Measurements from ENCODE around the gene CIAO2A.

The CIAO2A gene

GRCh38 chr15:64093627-64094417, at the start of gene CIAO2A:
TSS of gene CIAO2A (minus strand) at chr15:64093838. CDS start at chr15:64093768, 70 bp downstream.
- FAIRE-seq, result peak; percentile 65
- DNase-seq (ENCODE audit: insufficient read length, low spot score), result peak; percentile 70
- peak; percentile 87 for TF ChIP-seq POLR2A (IDR thresholded peaks at IDR 0.05; ENCODE audit: low read depth, low read length)

GRCh38 chr15:64143276-64143675, 49.6 kb upstream of the CIAO2A start:
- FAIRE-seq, result no peak
- DNase-seq (ENCODE audit: insufficient read length, low spot score), result no peak
- TF ChIP-seq POLR2A (IDR thresholded peaks at IDR 0.05; ENCODE audit: low read depth, low read length), result no peak

- DNase-seq (ENCODE audit: insufficient read length, low spot score), result no peak
- FAIRE-seq, result no peak
- no peak for TF ChIP-seq POLR2A (IDR thresholded peaks at IDR 0.05; ENCODE audit: low read depth, low read length)
These were observed 48.3 kb upstream of the CIAO2A start for GRCh38 chr15:64141798-64142512.

GRCh38 chr15:64138331-64138941, 44.8 kb upstream of the CIAO2A start:
- no peak for TF ChIP-seq POLR2A (IDR thresholded peaks at IDR 0.05; ENCODE audit: low read depth, low read length)
- DNase-seq (ENCODE audit: insufficient read length, low spot score) (no peak), FAIRE-seq (no peak)

- FAIRE-seq (no peak), DNase-seq (ENCODE audit: insufficient read length, low spot score) (no peak)
- TF ChIP-seq POLR2A (IDR thresholded peaks at IDR 0.05; ENCODE audit: low read depth, low read length), result no peak
These were observed 43.7 kb upstream of the CIAO2A start for GRCh38 chr15:64137226-64137833.

GRCh38 chr15:64136347-64136746, 42.7 kb upstream of the CIAO2A start:
- no peak for TF ChIP-seq POLR2A (IDR thresholded peaks at IDR 0.05; ENCODE audit: low read depth, low read length)
- DNase-seq (ENCODE audit: insufficient read length, low spot score) (no peak), FAIRE-seq (no peak)

GRCh38 chr15:64134345-64134829, 40.7 kb upstream of the CIAO2A start:
- DNase-seq (ENCODE audit: insufficient read length, low spot score) (no peak), FAIRE-seq (no peak)
- TF ChIP-seq POLR2A (IDR thresholded peaks at IDR 0.05; ENCODE audit: low read depth, low read length), result no peak

- DNase-seq (ENCODE audit: insufficient read length, low spot score), result no peak
- TF ChIP-seq POLR2A (IDR thresholded peaks at IDR 0.05; ENCODE audit: low read depth, low read length), result no peak
- no peak for FAIRE-seq
These were observed 40.1 kb upstream of the CIAO2A start for GRCh38 chr15:64133623-64134344.

- no peak for DNase-seq (ENCODE audit: insufficient read length, low spot score)
- FAIRE-seq, result no peak
- TF ChIP-seq POLR2A (IDR thresholded peaks at IDR 0.05; ENCODE audit: low read depth, low read length), result no peak
These were observed 38.6 kb upstream of the CIAO2A start for GRCh38 chr15:64132217-64132616.

GRCh38 chr15:64131547-64131946, 37.9 kb upstream of the CIAO2A start:
- DNase-seq (ENCODE audit: insufficient read length, low spot score), result no peak
- no peak for FAIRE-seq

GRCh38 chr15:64130159-64130558, 36.5 kb upstream of the CIAO2A start:
- TF ChIP-seq POLR2A (IDR thresholded peaks at IDR 0.05; ENCODE audit: low read depth, low read length), result no peak
- no peak for DNase-seq (ENCODE audit: insufficient read length, low spot score)
- no peak for FAIRE-seq

More at GRCh38 chr15:64131547-64131946, 37.9 kb upstream of the CIAO2A start:
- no peak for TF ChIP-seq POLR2A (IDR thresholded peaks at IDR 0.05; ENCODE audit: low read depth, low read length)

- TF ChIP-seq POLR2A (IDR thresholded peaks at IDR 0.05; ENCODE audit: low read depth, low read length), result no peak
- no peak for FAIRE-seq
- DNase-seq (ENCODE audit: insufficient read length, low spot score), result no peak
These were observed 34.1 kb upstream of the CIAO2A start for GRCh38 chr15:64127521-64128270.

- TF ChIP-seq POLR2A (IDR thresholded peaks at IDR 0.05; ENCODE audit: low read depth, low read length), result no peak
- DNase-seq (ENCODE audit: insufficient read length, low spot score), result no peak
- FAIRE-seq, result no peak
These were observed 32.3 kb upstream of the CIAO2A start for GRCh38 chr15:64125978-64126377.

Measured in H54 (cell line).